Mucosa of stomach (tissue), 1 donor: ENCODE results near the gene DDX47.
A peak's percentile ranks its signal among the peaks of the same experiment; 100 is the strongest.
"Not testable (repeated sequence)": the region's sequence is repeated elsewhere in the genome, so short reads cannot be mapped to it uniquely, and the experiment has no call there.

Source experiments
- H3K27me3 ChIP-seq: one replicate; pipeline ENCODE4 v1.7.0; 2013; ENCODE audit warnings: mild to moderate bottlenecking, low read length; ENCODE audit not compliant: control insufficient read depth, insufficient read depth
- H3K36me3 ChIP-seq: one replicate; pipeline ENCODE4 v1.7.0; 2013; ENCODE audit warnings: low read length; ENCODE audit not compliant: control insufficient read depth, insufficient read depth
- H3K4me1 ChIP-seq: one replicate; pipeline ENCODE4 v1.7.0; 2013; ENCODE audit warnings: mild to moderate bottlenecking, low read length; ENCODE audit not compliant: control insufficient read depth, insufficient read depth
- H3K4me3 ChIP-seq: one replicate; pipeline ENCODE4 v1.7.0; 2013; ENCODE audit warnings: low read length
- H3K9ac ChIP-seq: one replicate; pipeline ENCODE4 v1.7.0; 2013; ENCODE audit warnings: mild to moderate bottlenecking, low read length, moderate library complexity
- H3K9me3 ChIP-seq: one replicate; pipeline ENCODE4 v1.7.0; 2013; ENCODE audit warnings: mild to moderate bottlenecking, low read length, moderate library complexity; ENCODE audit not compliant: control insufficient read depth
- donor health status: Pancreatic carcinoma.

Gene DDX47

DNA sequence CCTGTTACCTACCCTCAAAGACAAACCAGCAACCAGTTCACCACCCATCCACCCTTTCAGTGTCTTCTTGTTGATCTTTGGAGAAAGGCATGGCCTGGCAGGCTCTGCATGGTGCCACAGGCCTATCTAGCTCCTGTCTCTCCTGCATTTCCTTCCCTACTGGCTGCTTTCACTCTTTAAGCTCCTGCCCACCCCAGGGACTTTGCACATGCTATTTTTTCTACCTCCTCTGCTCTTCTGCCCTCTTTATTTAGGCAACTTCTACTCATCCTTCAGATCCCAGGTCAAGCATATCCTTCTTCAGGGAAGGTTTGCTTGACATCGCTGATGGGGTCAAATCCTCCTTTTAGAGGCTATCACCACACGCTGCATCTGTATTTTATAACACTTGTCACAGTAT, 51.1 kb downstream of the DDX47 start:
- no peaks in the 10 kb centered on the region for H3K4me1 ChIP-seq
- H3K4me3 ChIP-seq = no peak overlapping the region
- no peaks in the 10 kb centered on the region for H3K36me3 ChIP-seq
- H3K9me3 ChIP-seq = no peaks in the 10 kb centered on the region
- H3K27me3 ChIP-seq = no peaks in the 10 kb centered on the region
- H3K9ac ChIP-seq = no peak overlapping the region

DNA sequence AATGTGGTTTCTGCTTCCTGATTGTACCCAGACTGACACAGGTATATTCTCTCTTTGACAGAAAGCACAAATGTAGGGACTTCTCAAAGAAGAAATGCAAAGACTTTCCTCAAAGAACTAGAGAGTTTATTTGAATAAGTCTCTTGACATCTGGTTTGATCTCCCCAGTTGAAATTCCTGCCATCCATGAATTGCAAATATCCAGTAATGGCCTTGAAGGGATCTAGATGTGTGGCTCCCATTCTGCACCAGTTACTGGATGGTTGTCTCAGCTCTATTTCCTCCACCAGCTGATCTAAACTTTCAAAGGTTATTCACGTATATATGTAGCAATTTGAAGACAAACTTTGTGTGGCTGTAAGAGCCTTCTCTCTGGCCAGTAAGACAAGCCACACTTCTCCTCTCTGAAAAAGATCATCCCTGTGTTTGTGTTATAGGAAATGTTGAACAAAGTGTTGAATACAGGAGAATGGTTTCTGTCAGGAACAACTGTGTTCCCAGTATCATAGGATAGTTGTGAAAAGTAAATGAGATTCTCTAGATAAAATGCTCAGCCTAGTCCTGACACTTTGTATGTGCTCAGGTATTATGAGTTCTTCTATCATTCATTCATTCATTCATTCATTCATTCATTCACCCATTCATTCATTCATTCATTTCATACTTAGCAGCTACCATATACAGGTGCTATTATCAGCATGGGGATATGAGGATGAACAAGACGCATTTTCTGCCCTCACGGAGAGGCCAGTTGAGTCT, 55.5 kb downstream of the DDX47 start:
- Histone ChIP-seq H3K9ac (no peak overlapping the region), H3K9me3 (no peaks in the 10 kb centered on the region), H3K4me3 (no peak overlapping the region), H3K27me3 (no peaks in the 10 kb centered on the region), H3K4me1 (peaks cover 24% of the 10 kb centered on the region), H3K36me3 (no peaks in the 10 kb centered on the region)

DNA sequence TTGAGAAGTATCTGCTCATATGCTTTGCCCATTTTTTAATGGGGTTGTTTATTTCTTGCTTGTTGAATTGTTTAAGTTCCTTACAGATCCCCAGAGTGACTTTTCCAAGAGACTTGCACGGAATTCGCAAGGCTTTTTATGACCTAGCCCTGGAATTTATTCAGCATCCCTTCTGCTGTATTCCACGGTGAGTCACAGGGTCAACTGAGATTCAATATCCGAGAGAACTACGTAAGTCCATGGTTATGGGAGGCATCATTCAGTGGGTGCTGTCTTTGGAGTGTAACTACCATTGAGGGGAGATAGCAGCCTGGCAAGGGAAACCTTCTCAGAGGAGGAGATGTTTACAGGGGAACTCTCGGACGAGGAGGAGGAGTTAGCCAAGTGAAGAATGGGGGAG, 57.3 kb downstream of the DDX47 start:
- H3K27me3 ChIP-seq = no peaks in the 10 kb centered on the region
- H3K36me3 ChIP-seq = no peaks in the 10 kb centered on the region
- H3K4me3 ChIP-seq = no peak overlapping the region
- H3K9me3 ChIP-seq = no peaks in the 10 kb centered on the region
- H3K9ac ChIP-seq = no peak overlapping the region
- peaks cover 39% of the 10 kb centered on the region for H3K4me1 ChIP-seq

DNA sequence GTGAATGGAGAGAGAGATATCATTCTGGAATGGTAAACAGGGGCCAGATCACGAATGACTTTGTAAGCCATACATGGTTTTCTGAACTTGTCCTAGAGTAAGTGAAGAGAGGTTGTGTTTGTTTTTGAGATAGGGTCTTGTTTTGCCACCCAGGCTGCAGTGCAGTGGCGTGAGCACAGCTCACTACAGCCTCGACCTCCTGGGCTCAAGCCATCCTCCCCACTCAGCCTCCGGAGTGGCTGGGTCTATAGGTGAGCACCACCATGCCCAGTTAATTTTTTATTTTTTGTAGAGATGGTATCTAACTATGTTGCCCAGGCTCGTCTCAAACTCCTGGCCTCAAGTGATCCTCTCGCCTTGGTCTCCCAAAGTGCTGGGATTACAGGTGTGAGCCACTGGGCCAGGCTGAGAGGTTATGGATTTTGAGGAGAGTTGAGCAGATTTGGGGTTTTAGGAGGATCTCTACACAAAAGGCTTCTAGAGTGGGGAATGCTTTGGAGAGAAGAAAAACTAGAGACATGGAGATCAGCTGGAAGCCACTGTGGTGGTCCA, 58.5 kb downstream of the DDX47 start:
- Histone ChIP-seq H3K4me3 (no peak overlapping the region), H3K9me3 (no peaks in the 10 kb centered on the region), H3K36me3 (no peaks in the 10 kb centered on the region), H3K4me1 (peaks cover 39% of the 10 kb centered on the region), H3K27me3 (no peaks in the 10 kb centered on the region), H3K9ac (peak overlapping the region; percentile 54)

DNA sequence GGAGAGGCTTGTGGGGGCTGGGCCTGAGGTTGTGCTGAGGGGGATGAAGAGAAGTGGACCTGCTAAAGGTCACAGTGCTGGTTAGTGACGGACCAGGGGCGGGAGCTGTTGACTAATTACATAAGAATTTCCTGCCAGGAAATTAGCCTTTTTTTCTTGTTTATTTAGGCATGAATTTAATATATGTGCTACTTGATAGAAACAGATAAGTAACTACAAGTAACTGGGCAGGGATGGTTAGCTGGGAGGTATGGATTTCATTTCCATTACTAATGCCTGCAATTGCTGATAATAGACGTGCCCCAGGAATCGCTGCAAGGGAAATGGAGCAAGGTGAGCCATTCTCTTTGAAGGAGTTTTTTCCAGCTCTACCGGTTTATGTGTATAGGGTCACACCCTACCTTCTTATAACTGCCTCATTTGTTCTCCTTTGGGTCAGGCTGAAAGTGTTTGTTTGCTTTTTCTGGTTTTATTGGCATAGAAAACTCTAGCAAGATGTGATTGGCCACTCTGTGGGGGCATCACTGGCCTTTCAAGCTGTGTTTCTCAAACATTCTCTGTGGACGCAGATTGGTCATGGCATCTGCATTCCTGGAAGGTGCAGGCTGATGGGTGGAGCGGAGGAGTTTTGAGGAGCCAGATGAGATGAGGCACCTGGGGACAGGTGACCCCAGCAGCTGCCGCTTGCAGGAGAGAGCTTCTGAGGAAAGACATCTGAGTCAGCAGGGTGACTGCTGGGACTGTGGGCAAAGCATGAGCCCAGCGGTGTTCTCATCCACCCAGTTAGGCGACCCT, 59.2 kb downstream of the DDX47 start:
- H3K27me3 ChIP-seq = no peaks in the 10 kb centered on the region
- no peaks in the 10 kb centered on the region for H3K36me3 ChIP-seq
- no peak overlapping the region for H3K4me3 ChIP-seq
- H3K9ac ChIP-seq = peak overlapping the region; percentile 66
- H3K9me3 ChIP-seq = no peaks in the 10 kb centered on the region
- H3K4me1 ChIP-seq = peaks cover 43% of the 10 kb centered on the region

DNA sequence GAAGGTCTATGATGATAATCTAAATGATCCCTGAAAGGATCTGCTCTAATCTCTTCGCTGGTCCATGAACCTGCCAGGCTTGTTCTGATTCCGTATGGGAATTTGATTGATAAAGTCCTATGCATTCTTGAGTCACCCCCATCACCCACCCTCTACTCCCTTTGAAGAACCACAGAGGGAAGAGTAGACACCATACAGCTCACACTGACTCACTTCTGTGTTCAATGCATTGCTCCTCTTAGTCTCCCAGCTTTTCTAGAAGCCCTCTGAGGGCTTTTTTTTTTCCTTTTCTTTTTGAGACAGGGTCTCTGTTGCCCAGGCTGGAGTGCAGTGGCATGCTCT, 59.8 kb downstream of the DDX47 start:
- Histone ChIP-seq H3K9me3 (no peaks in the 10 kb centered on the region), H3K9ac (peak overlapping the region; percentile 66), H3K27me3 (no peaks in the 10 kb centered on the region), H3K4me1 (peaks cover 48% of the 10 kb centered on the region), H3K36me3 (no peaks in the 10 kb centered on the region), H3K4me3 (no peak overlapping the region)

DNA sequence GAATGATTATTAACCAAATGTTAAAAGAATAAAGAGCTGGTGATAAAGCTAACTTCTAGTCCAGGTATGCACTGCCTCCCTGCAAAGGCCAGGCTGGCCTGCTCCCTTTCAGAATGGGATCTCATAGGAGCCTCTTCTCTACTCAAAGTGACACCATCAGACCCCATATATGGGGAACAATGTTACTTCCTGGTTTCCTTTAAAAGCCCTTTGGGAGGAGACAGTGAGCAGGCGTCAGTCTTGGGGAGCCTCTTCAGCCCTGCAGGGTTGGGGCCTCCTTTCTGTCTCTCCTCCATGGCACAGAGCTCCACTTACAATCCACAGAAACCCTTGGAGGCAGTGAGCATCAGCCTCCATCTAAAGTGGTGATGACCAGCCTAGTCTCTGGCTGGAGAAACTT, 60.9 kb downstream of the DDX47 start:
- Histone ChIP-seq H3K36me3 (no peaks in the 10 kb centered on the region), H3K9ac (peak overlapping the region; percentile 66), H3K9me3 (no peaks in the 10 kb centered on the region), H3K4me1 (peaks cover 50% of the 10 kb centered on the region), H3K4me3 (no peak overlapping the region), H3K27me3 (no peaks in the 10 kb centered on the region)

DNA sequence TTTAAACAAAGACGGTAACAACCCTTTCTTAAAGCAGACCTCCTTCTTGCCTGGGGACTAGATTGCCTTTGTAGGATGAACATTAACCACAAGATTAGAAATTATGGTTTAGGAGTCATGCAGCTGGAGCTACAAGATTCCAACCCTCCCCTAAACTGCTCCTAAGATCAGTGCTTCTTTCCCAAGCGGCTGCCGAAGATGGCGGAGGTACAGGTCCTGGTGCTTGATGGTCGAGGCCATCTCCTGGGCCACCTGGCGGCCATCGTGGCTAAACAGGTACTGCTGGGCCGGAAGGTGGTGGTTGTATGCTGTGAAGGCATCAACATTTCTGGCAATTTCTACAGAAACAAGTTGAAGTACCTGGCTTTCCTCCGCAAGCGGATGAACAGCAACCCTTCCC, 62.2 kb downstream of the DDX47 start:
- not testable (repeated sequence) for H3K36me3 ChIP-seq, H3K9me3 ChIP-seq, H3K4me3 ChIP-seq, H3K27me3 ChIP-seq, H3K9ac ChIP-seq
- H3K4me1 ChIP-seq = peaks cover 50% of the 10 kb centered on the region

DNA sequence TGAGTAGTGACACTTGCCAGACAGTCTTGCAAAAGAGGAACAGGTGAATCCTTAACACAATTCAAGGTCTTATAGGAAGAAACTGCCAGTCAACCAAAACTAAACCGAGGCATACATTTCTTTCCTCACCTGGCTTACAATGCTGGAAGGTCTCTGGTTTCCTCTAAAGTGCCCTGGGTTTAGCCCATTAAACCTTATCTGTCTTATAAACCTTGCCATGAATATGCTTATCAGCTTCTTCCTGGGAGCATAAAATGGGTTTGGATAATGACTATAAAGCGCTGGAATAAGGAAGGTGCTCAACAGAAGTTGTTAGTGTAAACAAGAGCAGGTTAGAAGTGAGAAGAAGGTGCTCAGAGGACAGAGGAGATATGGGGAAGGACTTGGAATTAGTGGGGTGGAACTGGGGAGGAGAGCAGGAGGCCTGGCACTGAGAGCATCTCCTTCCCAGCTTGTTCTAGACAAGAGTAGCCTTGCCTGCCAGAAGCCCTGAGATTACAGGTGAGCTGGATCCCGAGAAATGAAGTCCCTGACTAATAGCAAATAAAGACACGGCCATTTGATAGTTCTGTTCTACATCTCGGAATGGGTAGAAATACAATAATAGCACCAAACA, 64.1 kb downstream of the DDX47 start:
- H3K4me3 ChIP-seq = no peak overlapping the region

DNA sequence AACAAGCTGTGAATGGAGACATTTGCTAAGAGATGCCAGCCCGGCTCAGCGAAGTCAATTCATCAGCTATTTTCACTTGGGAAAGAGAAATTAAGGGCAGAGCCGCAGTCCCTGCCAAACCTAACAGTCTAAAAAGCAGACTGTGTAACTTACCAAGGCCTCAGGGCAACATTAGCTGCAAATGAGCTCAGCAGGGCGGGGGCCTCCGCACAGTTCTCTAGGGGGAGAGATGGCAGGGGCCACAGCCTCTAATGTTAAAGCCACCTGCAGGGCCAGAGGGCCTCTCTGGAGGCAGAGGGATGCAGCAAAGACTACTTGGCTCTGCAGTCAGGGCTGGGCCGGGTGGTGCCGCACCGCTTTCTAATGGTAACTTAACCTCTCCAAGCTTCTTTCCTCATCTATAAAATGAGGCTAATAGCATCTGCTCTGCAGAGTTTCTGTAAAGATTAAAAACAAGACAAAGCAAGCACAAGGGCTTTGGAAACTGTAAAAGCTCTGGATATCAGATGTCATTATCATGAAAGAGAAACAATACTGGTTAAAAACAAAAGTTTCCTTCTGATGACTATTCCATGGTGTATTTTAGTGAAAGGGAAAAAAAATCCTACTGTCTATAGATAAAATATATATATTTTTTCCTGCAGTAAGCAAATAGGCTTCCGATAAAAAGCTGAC, 64.8 kb downstream of the DDX47 start:
- no peaks in the 10 kb centered on the region for H3K36me3 ChIP-seq
- H3K4me1 ChIP-seq = peaks cover 42% of the 10 kb centered on the region
- H3K9me3 ChIP-seq = no peaks in the 10 kb centered on the region
- H3K4me3 ChIP-seq = no peak overlapping the region
- H3K9ac ChIP-seq = no peak overlapping the region
- H3K27me3 ChIP-seq = no peaks in the 10 kb centered on the region

More for the DNA sequence above, 64.1 kb downstream of the DDX47 start:
- H3K4me1 ChIP-seq = peaks cover 49% of the 10 kb centered on the region
- H3K36me3 ChIP-seq = no peaks in the 10 kb centered on the region
- no peaks in the 10 kb centered on the region for H3K9me3 ChIP-seq
- no peak overlapping the region for H3K9ac ChIP-seq
- H3K27me3 ChIP-seq = no peaks in the 10 kb centered on the region
